HFFc6 (cell line): ENCODE data around the gene GLB1L2. TPM values are rescaled to one million over a fixed set of nuclear protein-coding genes. Genes with fewer than 3 reads are reported as not detected.

Experiments used
- DNase-seq: peaks from one replicate; pipeline ENCODE4 v3.0.0-alpha.2; 2018
- H3K27ac Mint-ChIP-seq: 2 replicates; pipeline ENCODE4 v1.8.0; 2020; ENCODE audit warnings: mild to moderate bottlenecking, mixed read lengths
- H3K27me3 Mint-ChIP-seq: 2 replicates; pipeline ENCODE4 v1.8.0; 2021; ENCODE audit warnings: mild to moderate bottlenecking, moderate library complexity, mixed read lengths; ENCODE audit not compliant: insufficient read depth
- H3K36me3 Mint-ChIP-seq: 2 replicates; pipeline ENCODE4 v1.8.0; 2021; ENCODE audit warnings: low read depth, mixed read lengths
- H3K4me1 Mint-ChIP-seq: 2 replicates; pipeline ENCODE4 v1.8.0; 2020; ENCODE audit warnings: low read depth, mixed read lengths
- H3K4me3 Mint-ChIP-seq: 2 replicates; pipeline ENCODE4 v1.8.0; 2020; ENCODE audit warnings: mild to moderate bottlenecking, moderate library complexity, mixed read lengths
- H3K9me3 Mint-ChIP-seq: 2 replicates; pipeline ENCODE4 v1.8.0; 2020; ENCODE audit warnings: mild to moderate bottlenecking, mixed read lengths
- total RNA-seq, 6 experiments: library from RNA; stranded (reverse); fragmentation: NEBNext Ultra II Directional; extraction: Animal tissue kit (Norgen Biotek cat#: 25700); gene quantifications; 2 replicates in 1 of 6; 3 replicates in 5 of 6; pipeline ENCODE4 v1.2.3, GENCODE V29; 2021
- TF ChIP-seq, protein P1 (sequence below): fragments of 200-600 bp; sonication (generic); IDR thresholded peaks from 2 replicates; pipeline ENCODE4 v1.5.0; 2021; ENCODE audit warnings: antibody characterized with exemption, mild to moderate bottlenecking

Gene GLB1L2
- total RNA-seq, 6 experiments from 2014 or later, result not detected

- TF ChIP-seq, protein P1, sequence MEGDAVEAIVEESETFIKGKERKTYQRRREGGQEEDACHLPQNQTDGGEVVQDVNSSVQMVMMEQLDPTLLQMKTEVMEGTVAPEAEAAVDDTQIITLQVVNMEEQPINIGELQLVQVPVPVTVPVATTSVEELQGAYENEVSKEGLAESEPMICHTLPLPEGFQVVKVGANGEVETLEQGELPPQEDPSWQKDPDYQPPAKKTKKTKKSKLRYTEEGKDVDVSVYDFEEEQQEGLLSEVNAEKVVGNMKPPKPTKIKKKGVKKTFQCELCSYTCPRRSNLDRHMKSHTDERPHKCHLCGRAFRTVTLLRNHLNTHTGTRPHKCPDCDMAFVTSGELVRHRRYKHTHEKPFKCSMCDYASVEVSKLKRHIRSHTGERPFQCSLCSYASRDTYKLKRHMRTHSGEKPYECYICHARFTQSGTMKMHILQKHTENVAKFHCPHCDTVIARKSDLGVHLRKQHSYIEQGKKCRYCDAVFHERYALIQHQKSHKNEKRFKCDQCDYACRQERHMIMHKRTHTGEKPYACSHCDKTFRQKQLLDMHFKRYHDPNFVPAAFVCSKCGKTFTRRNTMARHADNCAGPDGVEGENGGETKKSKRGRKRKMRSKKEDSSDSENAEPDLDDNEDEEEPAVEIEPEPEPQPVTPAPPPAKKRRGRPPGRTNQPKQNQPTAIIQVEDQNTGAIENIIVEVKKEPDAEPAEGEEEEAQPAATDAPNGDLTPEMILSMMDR, result no peak
- no peaks in the 10 kb centered on the region for H3K4me1 Mint-ChIP-seq
- peaks cover 44% of the 10 kb centered on the region for H3K9me3 Mint-ChIP-seq
- no peak overlapping the region for H3K4me3 Mint-ChIP-seq
- H3K27me3 Mint-ChIP-seq, result no peaks in the 10 kb centered on the region; the same call in 1 of the 2 replicates
- no peaks in the 10 kb centered on the region; the same call in 1 of the 2 replicates for H3K36me3 Mint-ChIP-seq
- DNase-seq, result no peak
- no peak overlapping the region for H3K27ac Mint-ChIP-seq
Measured at GRCh38 chr11:134357545-134357839, 25.7 kb downstream of the GLB1L2 start.

DNA sequence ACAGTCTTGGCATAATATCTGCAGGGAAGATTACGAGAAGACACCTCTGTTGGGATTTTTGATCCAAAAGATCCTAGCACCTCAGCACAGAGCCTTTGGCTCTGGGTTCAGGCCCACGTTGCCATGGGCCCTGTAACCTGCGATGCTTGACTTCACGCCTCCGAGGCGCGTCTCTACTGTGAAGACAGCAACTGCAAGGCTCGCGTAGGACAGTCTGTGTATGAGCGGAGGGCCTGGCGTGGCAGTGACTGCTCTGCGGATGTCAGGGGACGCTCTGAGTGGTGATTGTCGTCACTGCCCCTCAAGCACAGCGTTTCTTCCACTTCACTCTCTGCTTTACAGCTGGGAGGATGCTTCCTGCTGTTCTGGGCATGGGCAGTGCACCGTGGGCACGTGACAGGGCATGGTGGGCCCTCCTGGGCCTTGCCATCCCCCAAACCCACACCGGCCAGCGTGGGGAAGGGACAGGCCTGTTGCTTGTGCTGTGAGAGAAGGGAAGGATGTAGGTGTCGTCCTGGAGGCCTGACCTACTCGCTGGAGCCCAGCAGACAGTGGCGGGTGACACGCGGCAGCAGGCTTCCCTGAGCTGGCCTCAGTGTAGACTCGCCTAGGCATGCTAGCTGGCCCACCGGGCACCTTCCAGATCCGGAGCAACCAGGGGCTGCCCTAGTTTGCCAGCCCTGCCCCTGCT, 26.5 kb downstream of the GLB1L2 start:
- Mint-ChIP-seq H3K27ac (no peak overlapping the region), H3K27me3 (peaks cover 2% of the 10 kb centered on the region; the same call in 1 of the 2 replicates), H3K9me3 (peaks cover 43% of the 10 kb centered on the region), H3K36me3 (no peaks in the 10 kb centered on the region; the same call in 1 of the 2 replicates), H3K4me1 (no peaks in the 10 kb centered on the region), H3K4me3 (no peak overlapping the region)
- TF ChIP-seq, protein P1, result no peak
- DNase-seq, result no peak

DNA sequence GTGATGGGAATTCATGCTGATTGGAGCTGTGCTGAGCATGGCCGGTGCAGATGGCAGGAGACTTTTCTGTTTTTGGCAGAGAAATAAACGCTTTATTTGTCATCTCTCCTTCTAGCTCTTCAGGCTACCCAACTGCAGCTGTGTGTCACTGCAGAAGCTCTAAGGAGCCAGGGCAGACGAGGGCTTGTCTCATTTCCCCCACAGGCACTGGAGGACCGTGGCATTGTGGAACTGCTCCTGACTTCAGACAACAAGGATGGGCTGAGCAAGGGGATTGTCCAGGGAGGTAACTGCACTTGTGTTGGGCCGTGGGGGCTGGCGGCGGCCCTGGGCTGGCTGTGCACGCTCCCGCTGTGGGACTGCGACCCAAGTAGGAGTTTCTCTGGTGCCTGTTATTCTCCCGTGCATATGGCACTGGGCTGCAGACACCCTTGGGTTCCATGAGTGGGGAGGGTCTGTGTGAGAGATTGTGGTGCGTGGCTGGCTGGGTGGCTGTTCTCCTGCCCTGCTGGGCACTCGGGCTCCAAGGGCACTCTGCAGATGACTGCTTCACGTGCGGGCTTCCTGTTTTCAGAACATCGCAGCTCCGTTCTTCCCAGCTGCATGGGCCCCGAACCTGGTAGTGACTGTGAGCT, 27.2 kb downstream of the GLB1L2 start:
- TF ChIP-seq, protein P1, result no peak
- H3K9me3 Mint-ChIP-seq, result peaks cover 43% of the 10 kb centered on the region
- no peak overlapping the region for H3K4me3 Mint-ChIP-seq
- H3K27me3 Mint-ChIP-seq, result peaks cover 3% of the 10 kb centered on the region; the same call in 1 of the 2 replicates
- no peak for DNase-seq
- no peaks in the 10 kb centered on the region for H3K4me1 Mint-ChIP-seq
- no peaks in the 10 kb centered on the region; the same call in 1 of the 2 replicates for H3K36me3 Mint-ChIP-seq
- no peak overlapping the region for H3K27ac Mint-ChIP-seq

DNA sequence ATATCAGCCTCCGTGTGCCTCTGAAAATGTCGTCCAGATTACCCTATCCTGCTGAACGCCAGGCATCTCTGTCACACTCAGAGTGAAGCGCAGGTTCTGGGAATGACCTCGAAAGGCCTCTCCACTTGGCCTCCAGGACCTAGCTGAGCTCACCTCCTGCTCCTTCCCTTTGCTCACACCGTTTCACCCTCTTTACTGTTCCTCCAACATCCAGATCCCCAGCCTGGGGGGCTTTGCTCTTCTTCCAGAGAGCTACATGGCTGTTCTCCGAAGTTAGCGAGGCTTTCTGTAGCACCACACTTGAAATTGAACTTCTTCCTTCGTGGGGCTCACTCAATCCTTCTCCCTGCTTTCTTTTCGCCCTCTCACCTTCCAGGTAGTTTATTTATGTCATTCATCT, 27.9 kb downstream of the GLB1L2 start:
- Mint-ChIP-seq H3K27me3 (peaks cover 3% of the 10 kb centered on the region; the same call in 1 of the 2 replicates), H3K9me3 (peaks cover 43% of the 10 kb centered on the region), H3K36me3 (no peaks in the 10 kb centered on the region; the same call in 1 of the 2 replicates), H3K4me3 (no peak overlapping the region), H3K27ac (no peak overlapping the region), H3K4me1 (no peaks in the 10 kb centered on the region)
- no peak for DNase-seq
- TF ChIP-seq, protein P1, result no peak

GRCh38 chr11:134360050-134360835, 28.5 kb downstream of the GLB1L2 start:
- no peaks in the 10 kb centered on the region for H3K4me1 Mint-ChIP-seq
- no peak for DNase-seq
- H3K36me3 Mint-ChIP-seq, result no peaks in the 10 kb centered on the region; the same call in 1 of the 2 replicates
- H3K4me3 Mint-ChIP-seq, result no peak overlapping the region
- no peak overlapping the region for H3K27ac Mint-ChIP-seq
- TF ChIP-seq, protein P1, result peak; percentile 70
- peaks cover 47% of the 10 kb centered on the region for H3K9me3 Mint-ChIP-seq
- peaks cover 3% of the 10 kb centered on the region; the same call in 1 of the 2 replicates for H3K27me3 Mint-ChIP-seq
